GM18517 (cell line): ENCODE results near the gene ZNF12.

Experiments used
- ATAC-seq: cut with Tn5 transposase; IDR thresholded peaks from one replicate; pipeline ENCODE4 v1.9.1; 2021; ENCODE audit warnings: mild to moderate bottlenecking, moderate library complexity; ENCODE audit not compliant: unreplicated experiment

ZNF12 gene

GRCh38 chr7:6648066-6648814 lies 58.5 kb downstream of the ZNF12 start:
- no peak for ATAC-seq

GRCh38 chr7:6647541-6647940 lies 59.2 kb downstream of the ZNF12 start:
- ATAC-seq = no peak

GRCh38 chr7:6647080-6647479 lies 59.7 kb downstream of the ZNF12 start:
- no peak for ATAC-seq

GRCh38 chr7:6646465-6646864 lies 60.3 kb downstream of the ZNF12 start:
- ATAC-seq = no peak

GRCh38 chr7:6644728-6645127 lies 62.0 kb downstream of the ZNF12 start:
- no peak for ATAC-seq

- ATAC-seq = no peak
These were observed 62.7 kb downstream of the ZNF12 start for GRCh38 chr7:6643915-6644625.

GRCh38 chr7:6642861-6643640 lies 63.7 kb downstream of the ZNF12 start:
- ATAC-seq = no peak

GRCh38 chr7:6642239-6642839 lies 64.4 kb downstream of the ZNF12 start:
- no peak for ATAC-seq

- ATAC-seq = no peak
These were observed 65.3 kb downstream of the ZNF12 start for GRCh38 chr7:6641305-6642035.

GRCh38 chr7:6640246-6640721 lies 66.5 kb downstream of the ZNF12 start:
- no peak for ATAC-seq

- no peak for ATAC-seq
These were observed 67.1 kb downstream of the ZNF12 start for GRCh38 chr7:6639627-6640026.

GRCh38 chr7:6639032-6639431 lies 67.7 kb downstream of the ZNF12 start:
- no peak for ATAC-seq
